Retinal pigment epithelial cell (primary cell): ENCODE data around the gene SH3BP5.

Experiments
- DNase-seq: peaks from one replicate; pipeline ENCODE4 v3.0.0-alpha.2; 2010; ENCODE audit warnings: low read depth
- H3K4me3 ChIP-seq: 2 replicates; pipeline ENCODE4 v1.5.1; 2011; ENCODE audit warnings: mild to moderate bottlenecking, low read length, control low read depth, moderate library complexity
- CTCF ChIP-seq: conservative IDR thresholded peaks from 2 replicates; pipeline ENCODE4 v1.5.1; 2011; ENCODE audit warnings: low read depth, low read length, control low read depth, inconsistent platforms

The SH3BP5 gene

GRCh38 chr3:15286022-15286421 lies 46.4 kb downstream of the SH3BP5 start:
- H3K4me3 ChIP-seq: no peak overlapping the region
- no peak for TF ChIP-seq CTCF
- DNase-seq: no peak

- TF ChIP-seq CTCF: no peak
- H3K4me3 ChIP-seq: no peak overlapping the region
- DNase-seq: no peak
These were observed 48.1 kb downstream of the SH3BP5 start for GRCh38 chr3:15284121-15284889.

DNA sequence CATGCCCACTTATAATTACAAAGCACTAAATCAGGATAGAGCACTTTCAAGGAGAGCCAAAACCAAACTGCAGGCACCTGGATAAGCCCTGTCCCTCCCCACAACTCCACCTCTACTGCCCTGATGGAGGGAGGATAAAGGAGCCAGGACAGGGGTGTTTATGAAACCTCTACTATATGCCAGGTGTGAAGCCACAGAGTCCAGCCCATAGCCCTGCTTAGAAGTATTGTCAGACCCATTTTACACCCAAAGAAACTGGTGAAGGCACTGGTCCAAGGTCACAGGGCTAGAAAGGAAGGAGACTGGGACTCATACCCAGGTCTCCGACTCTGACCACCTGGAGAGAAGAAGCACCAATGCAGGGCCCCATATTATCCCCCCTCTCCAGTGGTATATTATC lies 48.7 kb downstream of the SH3BP5 start:
- TF ChIP-seq CTCF: no peak

DNA sequence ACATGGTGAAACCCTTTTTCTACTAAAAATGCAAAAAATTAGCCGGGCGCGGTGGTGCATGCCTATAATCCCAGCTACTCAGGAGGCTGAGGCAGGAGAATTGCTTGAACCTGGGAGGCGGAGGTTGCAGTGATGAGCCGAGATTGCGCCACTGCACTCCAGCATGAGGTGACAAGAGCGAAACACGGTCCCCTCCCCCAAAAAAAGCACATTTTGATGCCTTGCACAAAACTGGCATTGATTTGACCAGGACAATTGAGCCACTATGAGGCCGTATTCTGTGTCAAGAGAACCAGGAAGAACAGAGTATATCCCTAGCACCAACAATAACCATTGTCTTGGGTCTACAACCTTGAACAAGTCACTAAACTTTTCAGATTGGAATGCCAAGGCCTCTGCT lies 50.6 kb downstream of the SH3BP5 start:
- no peak for TF ChIP-seq CTCF
- DNase-seq: no peak
- no peak overlapping the region for H3K4me3 ChIP-seq

More for the DNA sequence above, 48.7 kb downstream of the SH3BP5 start:
- no peak overlapping the region for H3K4me3 ChIP-seq
- no peak for DNase-seq

DNA sequence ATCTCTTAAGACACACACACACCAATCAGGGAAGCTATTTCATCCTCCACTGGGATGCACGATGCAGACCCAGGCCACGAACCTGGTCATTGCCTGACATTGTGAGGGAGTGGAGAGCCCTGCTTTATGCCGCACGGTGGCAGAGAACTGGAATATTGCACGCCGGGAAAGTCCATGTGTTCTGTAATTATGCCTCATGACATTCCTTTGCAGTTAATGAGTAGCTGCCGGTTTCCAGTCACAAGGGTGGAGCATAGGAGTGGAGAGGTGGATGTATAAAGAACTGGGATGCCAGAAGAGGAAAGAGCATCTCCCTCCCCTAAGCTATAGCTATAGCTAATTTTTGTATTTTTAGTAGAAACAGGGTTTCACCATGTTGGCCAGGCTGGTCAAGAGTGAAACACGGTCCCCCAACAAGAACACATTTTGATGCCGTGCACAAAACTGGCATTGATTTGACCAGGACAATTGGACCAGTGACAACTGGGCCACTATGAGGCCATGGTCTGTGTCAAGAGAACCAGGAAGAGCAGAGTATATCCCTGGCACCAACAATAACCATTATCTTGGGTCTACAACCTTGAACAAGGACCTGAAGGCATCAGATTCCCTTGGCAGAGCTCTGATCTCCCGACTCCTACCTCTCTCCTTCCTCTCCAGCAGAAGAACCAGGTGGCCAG lies 51.4 kb downstream of the SH3BP5 start:
- TF ChIP-seq CTCF: no peak
- H3K4me3 ChIP-seq: no peak overlapping the region
- no peak for DNase-seq

- H3K4me3 ChIP-seq: no peak overlapping the region
- no peak for TF ChIP-seq CTCF
- no peak for DNase-seq
These were observed 52.5 kb downstream of the SH3BP5 start for GRCh38 chr3:15279671-15280402.
